Lung (tissue), 12 donors: ENCODE measurements around the gene SOX5. TPM values are rescaled to one million over a fixed set of nuclear protein-coding genes. Genes with fewer than 3 reads are reported as not detected.

Source experiments
- ATAC-seq: fragments of 200-7000 bp; cut with Tn5 transposase; one replicate; pipeline ENCODE4 v1.9.1; 2020; ENCODE audit warnings: moderate number of reproducible peaks; ENCODE audit not compliant: insufficient read depth, low FRiP score
- DNase-seq, 3 donors: peaks; one replicate each; pipeline ENCODE4 v3.0.0-alpha.2; 2013 to 2017
- H3K27ac ChIP-seq, 2 donors: one replicate each; pipeline ENCODE4 v1.5.1; 2013; ENCODE audit warnings: mild to moderate bottlenecking in 2 of 2, moderate library complexity in 2 of 2, control low read depth in 1 of 2, inconsistent platforms in 1 of 2, low read depth in 1 of 2, low read length in 1 of 2
- H3K27me3 ChIP-seq, 3 donors: one replicate each; pipeline ENCODE4 v1.5.1; 2013; ENCODE audit warnings: low read length in 2 of 3; ENCODE audit not compliant: control insufficient read depth in 3 of 3, insufficient read depth in 3 of 3
- H3K36me3 ChIP-seq, 4 donors: one replicate each; pipeline ENCODE4 v1.5.1; 2013; ENCODE audit warnings: low read length in 4 of 4, mild to moderate bottlenecking in 1 of 4, moderate library complexity in 1 of 4; ENCODE audit not compliant: control insufficient read depth in 4 of 4, insufficient read depth in 4 of 4
- H3K4me1 ChIP-seq, 5 donors: one replicate each; pipeline ENCODE4 v1.5.1; 2013; ENCODE audit warnings: low read length in 5 of 5, mild to moderate bottlenecking in 2 of 5, moderate library complexity in 1 of 5; ENCODE audit not compliant: control insufficient read depth in 5 of 5, insufficient read depth in 5 of 5
- H3K4me3 ChIP-seq: one replicate; pipeline ENCODE4 v1.5.1; 2013; ENCODE audit warnings: mild to moderate bottlenecking, control low read depth, moderate library complexity
- H3K9ac ChIP-seq, 2 donors: one replicate each; pipeline ENCODE4 v1.5.1; 2013; ENCODE audit warnings: low read length in 2 of 2, control low read depth in 1 of 2; ENCODE audit not compliant: insufficient read depth in 1 of 2
- H3K9me3 ChIP-seq, 4 donors: one replicate each; pipeline ENCODE4 v1.5.1; 2013; ENCODE audit warnings: low read length in 3 of 4, mild to moderate bottlenecking in 1 of 4, moderate library complexity in 1 of 4; ENCODE audit not compliant: control insufficient read depth in 4 of 4, insufficient read depth in 3 of 4
- WGBS, 2 donors: extraction: QIAGEN DNeasy Blood & Tissue Kit; methylation state at CpG; one replicate each; pipeline ENCODE4 v1.1.7; 2013; 5-methylcytosine and 5-hydroxymethylcytosine counted together
- polyA plus RNA-seq, 2 donors: library from polyadenylated mRNA; stranded (reverse); fragments of 200-250 nt; gene quantifications; one replicate each; pipeline ENCODE4 v1.2.1, GENCODE V29; 2013
- total RNA-seq, 2 donors: library from RNA; depleted of rRNA in 1 of 2; stranded (reverse); fragments of >200 nt in 1 of 2; gene quantifications; one replicate each; pipeline ENCODE4 v1.2.1, GENCODE V29; 2014 to 2021
- TF ChIP-seq, protein P1 (sequence below): IDR thresholded peaks from 2 replicates; pipeline ENCODE4 v1.5.1; 2012; ENCODE audit warnings: mild to moderate bottlenecking; ENCODE audit errors: control extremely low read depth, extremely low read depth
- donor health status: control.
- donor health status: control.
- donor health status: Bipolar disorder and iron deficiency.
- donor health status: healthy.
- donor health status: DM: yes; HTN: yes; CAD: no.

Gene SOX5
- total and polyA plus RNA-seq, 4 donors, result 1.0 to 71.4 (median 7.2) TPM

DNA sequence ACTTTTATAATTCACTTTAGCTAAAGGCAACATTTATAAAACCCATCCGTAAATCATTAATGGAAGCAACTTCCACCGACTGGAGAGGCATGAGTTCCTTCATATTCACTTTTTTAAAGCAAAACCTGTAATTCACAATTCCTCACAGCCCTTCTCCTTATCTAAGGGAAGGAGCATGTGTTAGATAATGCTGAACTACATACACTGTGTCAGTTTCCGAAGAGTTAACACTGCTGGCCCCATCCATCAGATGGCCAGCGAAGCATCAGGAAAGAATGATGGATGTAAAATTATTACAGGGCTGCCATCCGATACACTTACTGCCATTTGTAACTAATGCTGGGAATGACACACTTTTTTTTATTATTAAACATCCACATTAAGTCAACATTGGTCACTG is 392.8 kb downstream of the SOX5 start:
- TF ChIP-seq, protein P1, sequence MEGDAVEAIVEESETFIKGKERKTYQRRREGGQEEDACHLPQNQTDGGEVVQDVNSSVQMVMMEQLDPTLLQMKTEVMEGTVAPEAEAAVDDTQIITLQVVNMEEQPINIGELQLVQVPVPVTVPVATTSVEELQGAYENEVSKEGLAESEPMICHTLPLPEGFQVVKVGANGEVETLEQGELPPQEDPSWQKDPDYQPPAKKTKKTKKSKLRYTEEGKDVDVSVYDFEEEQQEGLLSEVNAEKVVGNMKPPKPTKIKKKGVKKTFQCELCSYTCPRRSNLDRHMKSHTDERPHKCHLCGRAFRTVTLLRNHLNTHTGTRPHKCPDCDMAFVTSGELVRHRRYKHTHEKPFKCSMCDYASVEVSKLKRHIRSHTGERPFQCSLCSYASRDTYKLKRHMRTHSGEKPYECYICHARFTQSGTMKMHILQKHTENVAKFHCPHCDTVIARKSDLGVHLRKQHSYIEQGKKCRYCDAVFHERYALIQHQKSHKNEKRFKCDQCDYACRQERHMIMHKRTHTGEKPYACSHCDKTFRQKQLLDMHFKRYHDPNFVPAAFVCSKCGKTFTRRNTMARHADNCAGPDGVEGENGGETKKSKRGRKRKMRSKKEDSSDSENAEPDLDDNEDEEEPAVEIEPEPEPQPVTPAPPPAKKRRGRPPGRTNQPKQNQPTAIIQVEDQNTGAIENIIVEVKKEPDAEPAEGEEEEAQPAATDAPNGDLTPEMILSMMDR, result no peak
- Histone ChIP-seq H3K4me1 (peaks cover 0 to 10% (median 0%) of the 10 kb centered on the region in 5 donors), H3K9me3 (no peaks in the 10 kb centered on the region), H3K27me3 (no peaks in the 10 kb centered on the region), H3K27ac (no peak overlapping the region), H3K4me3 (no peak overlapping the region), H3K9ac (no peak overlapping the region), H3K36me3 (no peaks in the 10 kb centered on the region)
- DNase-seq (no peak), ATAC-seq (no peak)
- WGBS, 2 donors, result 78 to 86% methylated on average over 5 of the region's 5 CpGs

DNA sequence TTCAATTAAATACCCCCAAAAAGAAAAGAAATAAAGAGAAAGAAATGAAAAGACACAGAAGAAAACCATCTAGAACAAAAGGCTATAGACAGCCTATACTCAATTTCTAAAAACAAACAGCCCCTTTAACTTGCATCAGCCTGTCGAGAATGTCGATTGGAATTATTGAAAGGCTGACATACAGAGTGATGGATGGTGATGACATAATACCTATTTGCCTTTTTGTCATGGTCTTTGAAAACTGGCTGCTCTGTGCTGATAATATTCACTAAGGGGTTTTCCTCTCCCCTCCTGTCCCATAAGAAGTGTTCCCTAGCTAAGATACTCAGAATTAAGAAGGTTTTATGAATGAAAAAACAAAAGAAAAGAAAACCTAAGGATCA is 393.7 kb downstream of the SOX5 start:
- 66 to 76% methylated on average over 2 of the region's 2 CpGs for WGBS, 2 donors
- DNase-seq, result no peak

DNA sequence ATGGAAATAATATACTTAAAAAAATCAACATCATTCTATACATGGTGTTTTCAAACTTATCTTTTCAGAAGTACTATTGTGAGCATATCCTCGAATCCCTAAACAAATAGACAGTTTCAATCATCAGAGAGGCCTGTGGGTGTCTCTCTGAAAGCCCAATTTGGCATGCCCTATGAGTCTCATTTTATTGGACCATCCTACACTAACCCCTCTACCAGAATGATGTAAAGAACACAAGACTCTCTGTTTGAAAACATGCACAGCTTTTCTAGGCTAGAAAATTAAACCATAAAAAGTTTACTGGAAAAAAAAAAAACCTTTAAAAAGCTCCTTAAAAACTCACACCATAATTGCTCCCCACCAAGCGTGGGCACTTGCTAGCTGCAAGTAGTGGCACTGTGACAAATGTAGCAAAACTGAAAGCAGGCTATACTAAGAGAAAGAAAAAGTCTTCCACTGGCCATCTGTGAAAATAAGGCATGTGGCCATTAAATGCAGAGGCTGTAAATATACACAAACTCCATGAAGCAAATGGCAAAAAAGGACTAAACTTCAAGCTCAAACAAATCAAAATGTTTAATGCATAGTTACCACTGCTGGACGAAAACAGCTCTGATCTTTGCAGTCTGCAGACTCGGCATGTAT is 394.2 kb downstream of the SOX5 start:
- no peaks in the 10 kb centered on the region for H3K9me3 ChIP-seq
- H3K9ac ChIP-seq, result no peak overlapping the region
- no peaks in the 10 kb centered on the region for H3K27me3 ChIP-seq
- 85 to 88% methylated on average over 4 of the region's 4 CpGs for WGBS, 2 donors
- H3K4me1 ChIP-seq, result peaks cover 0 to 7% (median 0%) of the 10 kb centered on the region in 5 donors
- H3K4me3 ChIP-seq, result no peak overlapping the region
- H3K36me3 ChIP-seq, result no peaks in the 10 kb centered on the region
- TF ChIP-seq, protein P1, result no peak
- DNase-seq (no peak), ATAC-seq (no peak)
- H3K27ac ChIP-seq, result no peak overlapping the region

More for the DNA sequence above, 393.7 kb downstream of the SOX5 start:
- H3K27ac ChIP-seq, result no peak overlapping the region
- no peaks in the 10 kb centered on the region for H3K27me3 ChIP-seq
- ATAC-seq, result no peak
- no peak overlapping the region for H3K9ac ChIP-seq
- TF ChIP-seq, protein P1, result no peak
- peaks cover 0 to 7% (median 0%) of the 10 kb centered on the region in 5 donors for H3K4me1 ChIP-seq
- H3K9me3 ChIP-seq, result no peaks in the 10 kb centered on the region
- H3K4me3 ChIP-seq, result no peak overlapping the region
- H3K36me3 ChIP-seq, result no peaks in the 10 kb centered on the region

DNA sequence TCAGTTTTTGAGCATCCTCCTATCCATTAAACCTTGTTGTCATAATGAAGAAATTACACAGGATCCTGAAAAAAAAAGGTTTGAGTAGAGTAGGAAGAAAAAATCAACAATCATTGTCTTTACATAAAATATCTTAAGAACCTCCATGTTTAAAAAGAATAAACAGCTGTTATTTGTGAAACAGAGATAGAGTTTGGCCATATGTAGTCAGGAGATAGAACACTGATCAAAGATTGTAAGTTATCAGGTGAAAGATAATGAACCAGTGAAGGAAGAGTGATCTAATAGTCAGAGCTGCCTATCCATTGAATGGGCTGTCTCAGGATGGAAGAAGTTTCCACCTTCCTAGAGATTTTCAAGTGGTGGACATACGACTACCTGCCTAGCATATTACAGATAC is 397.1 kb downstream of the SOX5 start:
- DNase-seq (no peak), ATAC-seq (no peak)
- H3K36me3 ChIP-seq, result no peaks in the 10 kb centered on the region
- peaks cover 0 to 7% (median 0%) of the 10 kb centered on the region in 5 donors for H3K4me1 ChIP-seq
- H3K9ac ChIP-seq, result no peak overlapping the region
- no peaks in the 10 kb centered on the region for H3K9me3 ChIP-seq
- no peaks in the 10 kb centered on the region for H3K27me3 ChIP-seq
- 71 to 87% methylated on average over 1 of the region's 1 CpG for WGBS, 2 donors
- no peak overlapping the region for H3K27ac ChIP-seq
- TF ChIP-seq, protein P1, result no peak
- H3K4me3 ChIP-seq, result no peak overlapping the region
